Uterus (tissue), 4 donors: ENCODE data around the gene TICRR. TPM values are rescaled to one million over a fixed set of nuclear protein-coding genes. Genes with fewer than 3 reads are reported as not detected.

ENCODE experiments used
- DNase-seq, 2 donors: peaks; one replicate each; pipeline ENCODE4 v3.0.0-alpha.2; 2019 to 2020
- H3K27ac ChIP-seq, 2 donors: fragments of 200-600 bp; sonication (generic); 1 replicate in 1 of 2; 2 replicates in 1 of 2; pipeline ENCODE4 v1.5.1; 2016 to 2018
- H3K27me3 ChIP-seq, 2 donors: fragments of 200-600 bp; sonication (generic); one replicate each; pipeline ENCODE4 v1.5.1; 2018 to 2019; ENCODE audit warnings: control low read depth in 1 of 2
- H3K36me3 ChIP-seq, 2 donors: fragments of 200-600 bp; sonication (generic); one replicate each; pipeline ENCODE4 v1.5.1; 2019; ENCODE audit warnings: control low read depth in 1 of 2
- H3K4me1 ChIP-seq, 2 donors: fragments of 200-600 bp; sonication (generic); one replicate each; pipeline ENCODE4 v1.5.1; 2018 to 2019; ENCODE audit warnings: control low read depth in 1 of 2
- H3K4me3 ChIP-seq, 2 donors: fragments of 200-600 bp; sonication (generic); 1 replicate in 1 of 2; 2 replicates in 1 of 2; pipeline ENCODE4 v1.5.1; 2018 to 2019; ENCODE audit warnings: mild to moderate bottlenecking in 1 of 2
- H3K9me3 ChIP-seq, 2 donors: fragments of 200-600 bp; sonication (generic); one replicate each; pipeline ENCODE4 v1.5.1; 2019; ENCODE audit warnings: control low read depth in 1 of 2
- CTCF ChIP-seq, 4 experiments: fragments of 200-600 bp in 2 of 4; fragments of 450-650 bp in 2 of 4; sonication (generic) in 2 of 4; IDR thresholded peaks; one replicate each; pipeline ENCODE4 v1.5.1; 2016 to 2019; ENCODE audit warnings: antibody characterized with exemption in 4 of 4, mild to moderate bottlenecking in 2 of 4, moderate library complexity in 1 of 4
- POLR2A ChIP-seq, 2 donors: fragments of 450-650 bp; IDR thresholded peaks; one replicate each; pipeline ENCODE4 v1.6.1; 2016; ENCODE audit warnings: antibody characterized with exemption in 2 of 2, mild to moderate bottlenecking in 1 of 2, moderate library complexity in 1 of 2
- intact Hi-C: fragments of 100-400 bp; cut with DNase I; formaldehyde crosslinking; loops from one replicate; pipeline ENCODE4 v1.15.1; 2023; ENCODE audit warnings: low total_unique reads
- total RNA-seq, 4 donors: library from RNA; depleted of rRNA in 3 of 4; stranded (reverse); fragments of >200 nt in 3 of 4; gene quantifications; one replicate each; pipeline versions ENCODE4 v1.1.0 to v1.2.4, GENCODE V29; 2014 to 2023
- donor health status: DM: yes; HTN: yes; CAD: no.

Gene TICRR
- total RNA-seq, 4 donors from 2014 or later, result under 0.01 to 3.7 TPM; not detected in 2

- Histone ChIP-seq H3K27me3 (no peaks in the 10 kb centered on the region), H3K4me1 (no peaks in the 10 kb centered on the region), H3K36me3 (no peaks in the 10 kb centered on the region), H3K9me3 (no peaks in the 10 kb centered on the region), H3K4me3 (no peak overlapping the region), H3K27ac (no peak overlapping the region)
- intact Hi-C loops, result no loop called here
- no peak for DNase-seq
- TF ChIP-seq POLR2A (IDR thresholded peaks at IDR 0.05) (no peak), CTCF (IDR thresholded peaks at IDR 0.05) (no peak)
Measured at GRCh38 chr15:89611317-89611716, 36.0 kb downstream of the TICRR start.

GRCh38 chr15:89613031-89613430 lies 37.8 kb downstream of the TICRR start:
- DNase-seq, result no peak
- Histone ChIP-seq H3K36me3 (no peaks in the 10 kb centered on the region), H3K9me3 (no peaks in the 10 kb centered on the region), H3K27me3 (no peaks in the 10 kb centered on the region), H3K4me1 (no peaks in the 10 kb centered on the region), H3K4me3 (no peak overlapping the region), H3K27ac (no peak overlapping the region)
- intact Hi-C loops, result no loop called here
- TF ChIP-seq CTCF (IDR thresholded peaks at IDR 0.05), result no peak
- no peak for TF ChIP-seq POLR2A (IDR thresholded peaks at IDR 0.05)

GRCh38 chr15:89614164-89614563 lies 38.9 kb downstream of the TICRR start:
- DNase-seq, result no peak
- no peaks in the 10 kb centered on the region for H3K9me3 ChIP-seq
- no peaks in the 10 kb centered on the region for H3K36me3 ChIP-seq
- H3K27me3 ChIP-seq, result no peaks in the 10 kb centered on the region
- TF ChIP-seq CTCF (IDR thresholded peaks at IDR 0.05), result no peak
- no peak for TF ChIP-seq POLR2A (IDR thresholded peaks at IDR 0.05)
- no peak overlapping the region for H3K27ac ChIP-seq
- no peaks in the 10 kb centered on the region for H3K4me1 ChIP-seq
- intact Hi-C loops, result no loop called here
- no peak overlapping the region for H3K4me3 ChIP-seq

- no peak for DNase-seq
- no peaks in the 10 kb centered on the region for H3K36me3 ChIP-seq
- no peak overlapping the region for H3K4me3 ChIP-seq
- no peaks in the 10 kb centered on the region for H3K9me3 ChIP-seq
- intact Hi-C loops, result no loop called here
- no peaks in the 10 kb centered on the region for H3K4me1 ChIP-seq
- TF ChIP-seq CTCF (IDR thresholded peaks at IDR 0.05) (no peak), POLR2A (IDR thresholded peaks at IDR 0.05) (no peak)
- H3K27ac ChIP-seq, result no peak overlapping the region
- no peaks in the 10 kb centered on the region for H3K27me3 ChIP-seq
Measured at GRCh38 chr15:89615135-89615534, 39.9 kb downstream of the TICRR start.

- Histone ChIP-seq H3K27me3 (no peaks in the 10 kb centered on the region), H3K27ac (no peak overlapping the region), H3K4me3 (no peak overlapping the region), H3K36me3 (no peaks in the 10 kb centered on the region), H3K4me1 (no peaks in the 10 kb centered on the region), H3K9me3 (no peaks in the 10 kb centered on the region)
- intact Hi-C loops, result no loop called here
- no peak for DNase-seq
- no peak for TF ChIP-seq POLR2A (IDR thresholded peaks at IDR 0.05)
- TF ChIP-seq CTCF (IDR thresholded peaks at IDR 0.05), result no peak
Measured at GRCh38 chr15:89616228-89616627, 41.0 kb downstream of the TICRR start.
